GM23248 (cell line): ENCODE measurements around the gene MAP3K10. TPM values are rescaled to one million over a fixed set of nuclear protein-coding genes. Genes with fewer than 3 reads are reported as not detected.

Experiments used
- DNase-seq: peaks from one replicate; pipeline ENCODE4 v3.0.0-alpha.2; 2015
- H2AFZ ChIP-seq: fragments of 200-600 bp; sonication (generic); 2 replicates; pipeline ENCODE4 v1.6.1; 2016; ENCODE audit warnings: antibody characterized with exemption
- H3F3A ChIP-seq: fragments of 200-600 bp; sonication (generic); 2 replicates; pipeline ENCODE4 v1.6.1; 2016; ENCODE audit warnings: mild to moderate bottlenecking, antibody characterized with exemption, mixed run types; ENCODE audit not compliant: insufficient read depth
- H3K27ac ChIP-seq: fragments of 200-600 bp; sonication (generic); 2 replicates; pipeline ENCODE4 v1.5.1; 2016; ENCODE audit warnings: mild to moderate bottlenecking
- H3K27me3 ChIP-seq: fragments of 200-600 bp; sonication (generic); replicated peaks from 2 replicates; pipeline ENCODE4 v1.6.1; 2016; ENCODE audit warnings: mild to moderate bottlenecking; ENCODE audit not compliant: insufficient read depth
- H3K36me3 ChIP-seq: fragments of 200-600 bp; sonication (generic); 2 replicates; pipeline ENCODE4 v1.6.1; 2016; ENCODE audit warnings: low read depth, mild to moderate bottlenecking
- H3K4me1 ChIP-seq: fragments of 200-600 bp; sonication (generic); 2 replicates; pipeline ENCODE4 v1.6.1; 2016; ENCODE audit warnings: mild to moderate bottlenecking; ENCODE audit not compliant: insufficient read depth
- H3K4me2 ChIP-seq: fragments of 200-600 bp; sonication (generic); one replicate; pipeline ENCODE4 v1.6.1; 2016; ENCODE audit warnings: mild to moderate bottlenecking; ENCODE audit not compliant: unreplicated experiment
- H3K4me3 ChIP-seq: fragments of 200-600 bp; sonication (generic); 2 replicates; pipeline ENCODE4 v1.5.1; 2016; ENCODE audit warnings: mild to moderate bottlenecking
- H3K79me2 ChIP-seq: fragments of 200-600 bp; sonication (generic); 2 replicates; pipeline ENCODE4 v1.6.1; 2016; ENCODE audit warnings: mild to moderate bottlenecking; ENCODE audit not compliant: insufficient read depth
- H3K9ac ChIP-seq: fragments of 200-600 bp; sonication (generic); 2 replicates; pipeline ENCODE4 v1.6.1; 2016; ENCODE audit warnings: mild to moderate bottlenecking
- H3K9me2 ChIP-seq: fragments of 200-600 bp; sonication (generic); 2 replicates; pipeline ENCODE4 v1.6.1; 2016; ENCODE audit warnings: mixed run types, mild to moderate bottlenecking, moderate library complexity; ENCODE audit not compliant: insufficient read depth
- H3K9me3 ChIP-seq: fragments of 200-600 bp; sonication (generic); one replicate; pipeline ENCODE4 v1.6.1; 2017; ENCODE audit warnings: low read depth
- H4K20me1 ChIP-seq: fragments of 200-600 bp; sonication (generic); 2 replicates; pipeline ENCODE4 v1.6.0; 2016; ENCODE audit not compliant: insufficient read depth
- EZH2 ChIP-seq: fragments of 200-600 bp; sonication (generic); IDR thresholded peaks from 2 replicates; pipeline ENCODE4 v1.6.1; 2018; ENCODE audit warnings: antibody characterized with exemption, mild to moderate bottlenecking; ENCODE audit not compliant: insufficient read depth, poor library complexity, severe bottlenecking
- EZH2phosphoT487 ChIP-seq: fragments of 200-600 bp; sonication (generic); IDR thresholded peaks from 2 replicates; pipeline ENCODE4 v1.6.1; 2018; ENCODE audit warnings: antibody characterized with exemption, moderate library complexity, mild to moderate bottlenecking, low read depth; ENCODE audit not compliant: insufficient read depth
- whole genome bisulfite sequencing, 2 experiments: methylation state at CpG; one replicate each; pipeline ENCODE4 v1.1.6; 2015 to 2017; ENCODE audit warnings: low lambda C conversion rate in 2 of 2, low coverage in 1 of 2; ENCODE audit errors: missing lambda C conversion rate in 2 of 2; 5-methylcytosine and 5-hydroxymethylcytosine counted together
- in situ Hi-C: fragments of 300-500 bp; cut with MboI; formaldehyde crosslinking; loops from 2 replicates; pipeline ENCODE4 v1.15.0; 2020
- polyA plus RNA-seq: library from polyadenylated mRNA; unstranded; fragments of >200 nt; fragmentation: Nextera tagmentation; extraction: Ambion mirVana; gene quantifications from 2 replicates; pipeline ENCODE4 v1.2.1, GENCODE V29; 2016
- total RNA-seq: library from RNA; depleted of rRNA; stranded (reverse); fragments of >200 nt; shearing (Covaris generic); gene quantifications from 2 replicates; pipeline ENCODE4 v1.2.3, GENCODE V29; 2014

Gene MAP3K10
- total and polyA plus RNA-seq, 2 experiments from 2014 or later, result 1.8 to 13.1 TPM

GRCh38 chr19:40241809-40242384 lies 50.7 kb downstream of the MAP3K10 start:
- no peak for DNase-seq
- Histone ChIP-seq H3K9ac (no peak overlapping the region), H3K4me2 (no peak overlapping the region), H3K9me3 (no peaks in the 10 kb centered on the region), H4K20me1 (no peaks in the 10 kb centered on the region), H3K4me1 (no peaks in the 10 kb centered on the region), H3K9me2 (no peaks in the 10 kb centered on the region), H3F3A (no peaks in the 10 kb centered on the region), H3K27me3 (no peaks in the 10 kb centered on the region), H3K79me2 (peaks cover 41% of the 10 kb centered on the region), H3K27ac (no peak overlapping the region), H3K4me3 (no peak overlapping the region), H2AFZ (no peak overlapping the region), H3K36me3 (peaks cover 10% of the 10 kb centered on the region; the same call in 1 of the 2 replicates)
- TF ChIP-seq EZH2phosphoT487 (no peak), EZH2 (no peak)
- in situ Hi-C loops, result no loop called here
- WGBS, 2 experiments, result 90 to 92% methylated on average over 21 of the region's 21 CpGs

GRCh38 chr19:40242480-40242879 lies 51.3 kb downstream of the MAP3K10 start:
- Histone ChIP-seq H3K9ac (no peak overlapping the region), H3K27me3 (no peaks in the 10 kb centered on the region), H2AFZ (no peak overlapping the region), H3K4me1 (no peaks in the 10 kb centered on the region), H3K36me3 (peaks cover 10% of the 10 kb centered on the region; the same call in 1 of the 2 replicates), H3K79me2 (peaks cover 47% of the 10 kb centered on the region), H3K9me2 (no peaks in the 10 kb centered on the region), H3F3A (no peaks in the 10 kb centered on the region), H3K4me2 (no peak overlapping the region), H3K9me3 (no peaks in the 10 kb centered on the region), H3K27ac (no peak overlapping the region), H4K20me1 (no peaks in the 10 kb centered on the region), H3K4me3 (no peak overlapping the region)
- 86 to 96% methylated on average over 12 of the region's 12 CpGs for WGBS, 2 experiments
- no peak for DNase-seq
- TF ChIP-seq EZH2phosphoT487, result no peak
- TF ChIP-seq EZH2, result no peak
- in situ Hi-C loops, result no loop called here

- H3K4me1 ChIP-seq, result no peaks in the 10 kb centered on the region
- H4K20me1 ChIP-seq, result no peaks in the 10 kb centered on the region
- in situ Hi-C loops, result no loop called here
- no peak overlapping the region for H3K4me3 ChIP-seq
- no peak for DNase-seq
- peaks cover 54% of the 10 kb centered on the region for H3K79me2 ChIP-seq
- H3K27ac ChIP-seq, result no peak overlapping the region
- H3K36me3 ChIP-seq, result peaks cover 10% of the 10 kb centered on the region; the same call in 1 of the 2 replicates
- H3K9ac ChIP-seq, result no peak overlapping the region
- H3K9me3 ChIP-seq, result no peaks in the 10 kb centered on the region
- TF ChIP-seq EZH2phosphoT487 (no peak), EZH2 (no peak)
- 98 to 100% methylated on average over 2 of the region's 2 CpGs for WGBS, 2 experiments
- H3K4me2 ChIP-seq, result no peak overlapping the region
- H2AFZ ChIP-seq, result no peak overlapping the region
- H3F3A ChIP-seq, result no peaks in the 10 kb centered on the region
- no peaks in the 10 kb centered on the region for H3K9me2 ChIP-seq
- H3K27me3 ChIP-seq, result no peaks in the 10 kb centered on the region
Measured at GRCh38 chr19:40243181-40243580, 52.0 kb downstream of the MAP3K10 start.

GRCh38 chr19:40244579-40245317 lies 53.5 kb downstream of the MAP3K10 start:
- in situ Hi-C loops, result no loop called here
- peaks cover 5% of the 10 kb centered on the region; the same call in 1 of the 2 replicates for H3K36me3 ChIP-seq
- no peaks in the 10 kb centered on the region for H3F3A ChIP-seq
- no peaks in the 10 kb centered on the region for H3K9me3 ChIP-seq
- H3K4me1 ChIP-seq, result no peaks in the 10 kb centered on the region
- H3K4me2 ChIP-seq, result no peak overlapping the region
- H3K9ac ChIP-seq, result no peak overlapping the region
- DNase-seq, result no peak
- no peaks in the 10 kb centered on the region for H3K9me2 ChIP-seq
- 50 to 55% methylated on average over 12 of the region's 12 CpGs for WGBS, 2 experiments
- H3K27me3 ChIP-seq, result no peaks in the 10 kb centered on the region
- H3K79me2 ChIP-seq, result peaks cover 66% of the 10 kb centered on the region
- H4K20me1 ChIP-seq, result no peaks in the 10 kb centered on the region
- no peak overlapping the region for H3K27ac ChIP-seq
- H3K4me3 ChIP-seq, result no peak overlapping the region
- no peak overlapping the region for H2AFZ ChIP-seq
- TF ChIP-seq EZH2phosphoT487 (no peak), EZH2 (no peak)
